Panc1 (cell line): ENCODE results near the gene BEGAIN. TPM values are rescaled to one million over a fixed set of nuclear protein-coding genes. Genes with fewer than 3 reads are reported as not detected.

Source experiments
- ATAC-seq: fragments of 200-7000 bp; cut with Tn5 transposase; 2 replicates; pipeline ENCODE4 v1.9.1; 2020; ENCODE audit warnings: mild to moderate bottlenecking, moderate library complexity
- BruUV-seq: library from RNA; stranded (reverse); fragments of 400-500 nt; replicated peaks from 2 replicates; lab custom pipeline; 2021; lab: Mats Ljungman, UMichigan
- CTCF ChIA-PET: fragments of 300-600 bp; sonication (Branson Sonifier 250); formaldehyde crosslinking; loops from one replicate; lab custom pipeline; 2022; ENCODE audit warnings: antibody characterized with exemption; lab: Charles Lee
- POLR2A ChIA-PET: fragments of 300-600 bp; sonication (Branson Sonifier 250); formaldehyde crosslinking; loops from one replicate; lab custom pipeline; 2022; ENCODE audit warnings: antibody characterized with exemption; lab: Charles Lee
- DNase-seq: peaks from one replicate; pipeline ENCODE4 v3.0.0-alpha.2; 2010; ENCODE audit warnings: low read depth, low spot score
- H3K27ac ChIP-seq: 2 replicates; pipeline ENCODE4 v1.5.1; 2011; ENCODE audit warnings: mild to moderate bottlenecking, low read length, inconsistent platforms
- H3K27me3 ChIP-seq: fragments of 200-500 bp; sonication (Bioruptor generic); 2 replicates; pipeline ENCODE4 v1.6.0; 2014; ENCODE audit warnings: low read length, inconsistent platforms; ENCODE audit not compliant: control insufficient read depth, insufficient read depth
- H3K36me3 ChIP-seq: fragments of 200-500 bp; sonication (Bioruptor generic); 2 replicates; pipeline ENCODE4 v1.5.1; 2014; ENCODE audit warnings: inconsistent platforms, mild to moderate bottlenecking, low read length, moderate library complexity; ENCODE audit not compliant: control insufficient read depth, insufficient read depth
- H3K4me1 ChIP-seq: 2 replicates; pipeline ENCODE4 v1.5.1; 2011; ENCODE audit warnings: inconsistent platforms, mild to moderate bottlenecking, low read length, moderate library complexity; ENCODE audit not compliant: control insufficient read depth, insufficient read depth
- H3K4me3 ChIP-seq, 2 experiments: 2 replicates each; pipeline ENCODE4 v1.5.1; 2011 to 2012; ENCODE audit warnings: low read depth in 2 of 2, low read length in 2 of 2, mild to moderate bottlenecking in 2 of 2, inconsistent platforms in 1 of 2, moderate library complexity in 1 of 2
- H3K9me3 ChIP-seq: fragments of 200-500 bp; sonication (Bioruptor generic); 2 replicates; pipeline ENCODE4 v1.5.1; 2014; ENCODE audit warnings: low read depth, mild to moderate bottlenecking, inconsistent platforms, low read length, moderate library complexity; ENCODE audit not compliant: control insufficient read depth, insufficient read depth
- POLR2AphosphoS5 ChIP-seq: IDR thresholded peaks from 2 replicates; pipeline ENCODE4 v1.6.1; 2012; ENCODE audit warnings: mild to moderate bottlenecking, low read depth, low read length, moderate library complexity
- REST ChIP-seq, 2 experiments: IDR thresholded peaks; 2 replicates each; pipeline ENCODE4 v1.6.1; 2011 to 2012; ENCODE audit warnings: low read depth in 2 of 2, control low read depth in 1 of 2, low read length in 1 of 2, mild to moderate bottlenecking in 1 of 2, moderate library complexity in 1 of 2; ENCODE audit not compliant: insufficient read depth in 1 of 2
- SIN3A ChIP-seq: IDR thresholded peaks from 2 replicates; pipeline ENCODE4 v1.6.1; 2012; ENCODE audit warnings: low read depth, mild to moderate bottlenecking, low read length, moderate library complexity, borderline replicate concordance; ENCODE audit not compliant: insufficient read depth
- TCF7L2 ChIP-seq: IDR thresholded peaks from 2 replicates; pipeline ENCODE4 v1.6.1; 2011; ENCODE audit warnings: mild to moderate bottlenecking, low read depth, low read length, inconsistent platforms
- in situ Hi-C: cut with HindIII; loops from 2 replicates; pipeline ENCODE4 v1.10.0; 2016; ENCODE audit warnings: low sequenced_read_pairs, low pct_unique_long_range_greater_than_20kb
- intact Hi-C: fragments of 100-400 bp; cut with micrococcal nuclease; formaldehyde crosslinking; loops from one replicate; pipeline ENCODE4 v1.10.0; 2022; ENCODE audit not compliant: unreplicated experiment
- total RNA-seq: library from RNA; stranded (reverse); gene quantifications from one replicate; pipeline ENCODE4 v1.2.1, GENCODE V29; 2021; ENCODE audit not compliant: unreplicated experiment
- TF ChIP-seq, protein P1 (sequence below): fragments of 450-650 bp; IDR thresholded peaks from 2 replicates; pipeline ENCODE4 v1.5.1; 2017; ENCODE audit warnings: mild to moderate bottlenecking

The BEGAIN gene
- total RNA-seq, 1 experiment from 2014 or later, result 26.5 TPM

GRCh38 chr14:100547633-100548294, 39.5 kb downstream of the BEGAIN start:
- in situ Hi-C loops, result no loop called here
- TF ChIP-seq REST (IDR thresholded peaks at IDR 0.05; ENCODE audit: insufficient read depth in 1 of 2, low read depth in 2 of 2, low read length in 1 of 2), result no peak
- TF ChIP-seq TCF7L2, result no peak
- TF ChIP-seq, protein P1, sequence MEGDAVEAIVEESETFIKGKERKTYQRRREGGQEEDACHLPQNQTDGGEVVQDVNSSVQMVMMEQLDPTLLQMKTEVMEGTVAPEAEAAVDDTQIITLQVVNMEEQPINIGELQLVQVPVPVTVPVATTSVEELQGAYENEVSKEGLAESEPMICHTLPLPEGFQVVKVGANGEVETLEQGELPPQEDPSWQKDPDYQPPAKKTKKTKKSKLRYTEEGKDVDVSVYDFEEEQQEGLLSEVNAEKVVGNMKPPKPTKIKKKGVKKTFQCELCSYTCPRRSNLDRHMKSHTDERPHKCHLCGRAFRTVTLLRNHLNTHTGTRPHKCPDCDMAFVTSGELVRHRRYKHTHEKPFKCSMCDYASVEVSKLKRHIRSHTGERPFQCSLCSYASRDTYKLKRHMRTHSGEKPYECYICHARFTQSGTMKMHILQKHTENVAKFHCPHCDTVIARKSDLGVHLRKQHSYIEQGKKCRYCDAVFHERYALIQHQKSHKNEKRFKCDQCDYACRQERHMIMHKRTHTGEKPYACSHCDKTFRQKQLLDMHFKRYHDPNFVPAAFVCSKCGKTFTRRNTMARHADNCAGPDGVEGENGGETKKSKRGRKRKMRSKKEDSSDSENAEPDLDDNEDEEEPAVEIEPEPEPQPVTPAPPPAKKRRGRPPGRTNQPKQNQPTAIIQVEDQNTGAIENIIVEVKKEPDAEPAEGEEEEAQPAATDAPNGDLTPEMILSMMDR, result no peak
- TF ChIP-seq POLR2AphosphoS5, result no peak; the same call in 1 of the 2 replicates
- TF ChIP-seq SIN3A, result no peak
- no peak overlapping the region for H3K4me3 ChIP-seq
- H3K27ac ChIP-seq, result peak overlapping the region; percentile 59
- no peaks in the 10 kb centered on the region for H3K27me3 ChIP-seq
- ATAC-seq (peak; percentile 61), DNase-seq (peak; percentile 32)
- H3K9me3 ChIP-seq, result no peaks in the 10 kb centered on the region
- H3K4me1 ChIP-seq, result peaks cover 44% of the 10 kb centered on the region
- intact Hi-C loops, result loop anchor here (10.0 kb wide), 1 partner anchor 163 kb away; no protein-coding TSS in a partner anchor
- BruUV-seq, result no TSS peak
- POLR2A ChIA-PET, result no interaction called here
- CTCF ChIA-PET, result no interaction called here
- no peaks in the 10 kb centered on the region for H3K36me3 ChIP-seq

DNA sequence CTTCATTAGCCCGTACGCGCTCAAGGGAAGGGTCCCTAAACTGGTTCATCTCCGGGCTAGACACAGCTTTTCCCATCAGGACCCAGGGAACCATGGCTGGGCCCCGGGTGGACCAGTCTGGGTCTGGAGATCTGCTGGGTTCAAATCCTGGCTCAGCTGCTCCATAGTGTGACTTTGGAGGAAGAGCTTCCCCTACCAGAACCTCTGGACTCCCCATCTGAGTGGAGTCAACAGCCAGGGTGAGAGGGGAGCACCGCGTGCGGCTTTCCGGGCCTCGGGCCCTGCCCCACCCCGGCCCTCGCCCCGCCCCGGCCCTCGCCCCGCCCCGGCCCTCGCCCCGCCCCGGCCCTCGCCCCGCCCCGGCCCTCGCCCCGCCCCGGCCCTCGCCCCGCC, 41.2 kb downstream of the BEGAIN start:
- CTCF ChIA-PET, result interaction anchor here (0.7 to 1.0 kb wide), 2 partner anchors 26 to 107 kb away, joined by 4 to 12 read pairs; no protein-coding TSS in a partner anchor
- H3K27ac ChIP-seq, result no peak overlapping the region
- no TSS peak for BruUV-seq
- TF ChIP-seq SIN3A, result no peak
- TF ChIP-seq POLR2AphosphoS5, result no peak
- no peak for TF ChIP-seq REST (IDR thresholded peaks at IDR 0.05; ENCODE audit: insufficient read depth in 1 of 2, low read depth in 2 of 2, low read length in 1 of 2)
- TF ChIP-seq, protein P1, result no peak
- no peak for TF ChIP-seq TCF7L2
- H3K9me3 ChIP-seq, result no peaks in the 10 kb centered on the region
- intact Hi-C loops (loop anchor here (10.0 kb wide), 1 partner anchor 161 kb away; no protein-coding TSS in a partner anchor), in situ Hi-C loops (no loop called here)
- H3K36me3 ChIP-seq, result no peaks in the 10 kb centered on the region
- POLR2A ChIA-PET, result no interaction called here
- ATAC-seq (no peak), DNase-seq (no peak)
- no peak overlapping the region for H3K4me3 ChIP-seq
- H3K27me3 ChIP-seq, result no peaks in the 10 kb centered on the region
- peaks cover 37% of the 10 kb centered on the region for H3K4me1 ChIP-seq
